GM18907 (cell line): ENCODE measurements around the gene ZDHHC4.
"Not testable (repeated sequence)": the region's sequence is repeated elsewhere in the genome, so short reads cannot be mapped to it uniquely, and the experiment has no call there.

Experiments
- ATAC-seq: cut with Tn5 transposase; IDR thresholded peaks from one replicate; pipeline ENCODE4 v1.9.1; 2021; ENCODE audit warnings: mild to moderate bottlenecking, moderate library complexity; ENCODE audit not compliant: unreplicated experiment

ZDHHC4 gene

GRCh38 chr7:6631605-6632004, 54.4 kb downstream of the ZDHHC4 start:
- no peak for ATAC-seq

GRCh38 chr7:6634021-6634420, 56.8 kb downstream of the ZDHHC4 start:
- no peak for ATAC-seq

DNA sequence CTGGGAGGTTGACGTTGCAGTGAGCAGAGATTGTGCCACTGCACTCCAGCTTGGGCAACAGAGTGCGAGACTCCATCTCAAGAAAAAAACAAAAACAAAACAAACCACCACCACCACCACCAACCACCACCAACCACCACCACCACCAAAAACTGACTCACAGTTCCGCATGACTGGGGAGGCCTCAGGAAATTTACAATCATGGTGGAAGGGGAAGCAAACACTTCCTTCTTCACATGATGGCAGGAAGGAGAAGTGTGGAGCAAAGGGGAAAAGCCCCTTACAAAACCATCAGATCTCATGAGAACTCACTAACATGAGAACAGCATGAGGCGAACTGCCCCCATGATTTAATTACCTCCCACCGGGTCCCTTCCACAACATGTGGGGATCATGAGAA, 57.7 kb downstream of the ZDHHC4 start:
- not testable (repeated sequence) for ATAC-seq

GRCh38 chr7:6636741-6637543, 59.7 kb downstream of the ZDHHC4 start, which contains the start of gene ZNF316:
ZNF316 (plus strand) TSS chr7:6637318; CDS start chr7:6642410, 5,092 bp downstream.
- ATAC-seq, result peak; percentile 63

DNA sequence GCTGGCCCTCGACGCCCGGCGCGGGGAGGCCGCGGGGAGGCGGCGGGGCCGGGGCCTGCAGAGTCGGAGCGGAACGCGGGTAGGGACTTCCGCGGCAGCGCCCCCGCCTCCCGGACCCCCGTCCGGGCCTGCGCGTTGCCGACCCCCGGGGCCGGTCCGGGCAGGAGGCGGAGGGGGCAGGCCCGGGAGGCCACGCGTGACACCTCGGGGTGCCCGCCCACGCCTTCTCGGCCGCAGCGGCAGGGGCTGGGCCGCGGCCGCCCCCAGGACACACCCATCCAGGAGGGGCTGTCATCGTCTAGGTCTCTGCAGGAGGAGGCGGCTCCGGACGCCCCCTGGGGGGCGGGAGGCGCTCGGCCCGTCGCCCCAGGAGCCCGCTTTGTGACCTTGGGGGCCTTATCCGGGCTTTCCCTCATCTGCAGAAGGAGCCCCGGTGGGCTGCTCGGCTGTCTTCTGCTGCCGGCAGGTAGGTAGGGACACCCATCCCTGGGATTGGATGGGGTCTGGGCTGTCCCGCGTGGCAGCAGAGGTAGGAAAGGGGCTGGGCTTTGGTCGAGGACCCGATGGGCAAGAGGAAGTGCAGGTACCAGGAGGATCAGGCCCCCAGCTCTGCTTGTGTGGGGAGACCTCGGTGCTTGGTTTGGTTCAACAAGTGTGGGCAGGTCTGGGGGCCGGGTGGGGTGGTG, 60.4 kb downstream of the ZDHHC4 start:
- peak; percentile 81 for ATAC-seq
